Measurements from ENCODE around the gene AREG.

Gene AREG

GRCh38 chr4:74456849-74457395 is 12.0 kb downstream of the AREG start:
- H3K9me3 ChIP-seq (ENCODE audit: control insufficient read depth, low read length): no peaks in the 10 kb centered on the region
- no peaks in the 10 kb centered on the region for H3K4me1 ChIP-seq (ENCODE audit: control insufficient read depth, insufficient read depth, low read length, poor library complexity, severe bottlenecking)
- no peaks in the 10 kb centered on the region for H3K36me3 ChIP-seq (ENCODE audit: control insufficient read depth, insufficient read depth, low read length)
- H3K27ac ChIP-seq (ENCODE audit: insufficient read depth, low read length, poor library complexity, severe bottlenecking): no peak overlapping the region
- H3K27me3 ChIP-seq (replicated peaks; ENCODE audit: control insufficient read depth, insufficient read depth, low read length, poor library complexity, severe bottlenecking): no peaks in the 10 kb centered on the region
- no peak overlapping the region for H3K4me3 ChIP-seq (ENCODE audit: insufficient read depth, low read depth, low read length, poor library complexity, severe bottlenecking)
- DNase-seq: no peak

DNA sequence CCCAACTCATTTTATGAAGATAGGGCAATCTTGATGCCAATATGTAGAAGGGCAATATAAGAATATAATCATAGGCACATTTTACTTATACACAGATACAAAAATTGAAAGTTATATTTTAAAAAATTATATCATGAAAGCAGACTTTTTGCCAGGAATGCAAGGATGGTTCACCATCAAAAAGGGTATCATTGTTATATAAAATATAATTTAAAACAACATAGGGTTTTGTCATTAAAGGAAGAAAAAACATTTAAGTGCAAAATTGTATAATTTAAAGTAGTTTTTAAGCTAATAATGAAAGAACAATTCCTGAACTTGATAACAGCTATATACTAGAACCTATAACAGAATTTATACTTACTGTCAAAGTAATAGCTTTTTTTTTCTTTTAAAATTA is 15.9 kb downstream of the AREG start:
- no peak overlapping the region for H3K27ac ChIP-seq (ENCODE audit: insufficient read depth, low read length, poor library complexity, severe bottlenecking)

GRCh38 chr4:74463123-74463522 is 18.2 kb downstream of the AREG start:
- H3K36me3 ChIP-seq (ENCODE audit: control insufficient read depth, insufficient read depth, low read length): no peaks in the 10 kb centered on the region

More for the DNA sequence above, 15.9 kb downstream of the AREG start:
- DNase-seq: no peak
- Histone ChIP-seq H3K4me3 (ENCODE audit: insufficient read depth, low read depth, low read length, poor library complexity, severe bottlenecking) (no peak overlapping the region), H3K36me3 (ENCODE audit: control insufficient read depth, insufficient read depth, low read length) (no peaks in the 10 kb centered on the region), H3K27me3 (replicated peaks; ENCODE audit: control insufficient read depth, insufficient read depth, low read length, poor library complexity, severe bottlenecking) (no peaks in the 10 kb centered on the region), H3K4me1 (ENCODE audit: control insufficient read depth, insufficient read depth, low read length, poor library complexity, severe bottlenecking) (no peaks in the 10 kb centered on the region), H3K9me3 (ENCODE audit: control insufficient read depth, low read length) (no peaks in the 10 kb centered on the region)

DNA sequence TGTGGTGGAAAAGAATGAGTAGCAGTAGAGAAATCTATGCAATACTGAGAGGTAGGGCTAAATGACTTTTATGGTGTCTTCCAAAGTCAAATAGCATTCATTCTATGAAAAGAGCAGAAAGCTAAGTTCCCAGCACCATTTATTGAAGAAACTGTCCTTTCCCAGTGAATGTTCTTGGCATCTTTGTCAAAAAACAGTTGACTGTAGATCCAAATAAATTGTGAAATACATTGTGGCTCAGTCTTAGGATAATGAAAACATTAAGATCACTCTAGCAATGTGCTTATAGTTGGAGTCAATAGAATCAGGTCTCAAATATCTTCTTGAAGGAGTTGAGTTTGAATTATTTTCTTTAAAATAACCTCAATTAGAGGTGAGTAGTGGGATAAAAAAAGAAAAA is 19.4 kb downstream of the AREG start:
- H3K27ac ChIP-seq (ENCODE audit: insufficient read depth, low read length, poor library complexity, severe bottlenecking): no peak overlapping the region
- H3K27me3 ChIP-seq (replicated peaks; ENCODE audit: control insufficient read depth, insufficient read depth, low read length, poor library complexity, severe bottlenecking): no peaks in the 10 kb centered on the region
- H3K4me3 ChIP-seq (ENCODE audit: insufficient read depth, low read depth, low read length, poor library complexity, severe bottlenecking): no peak overlapping the region
- no peaks in the 10 kb centered on the region for H3K36me3 ChIP-seq (ENCODE audit: control insufficient read depth, insufficient read depth, low read length)
- no peaks in the 10 kb centered on the region for H3K4me1 ChIP-seq (ENCODE audit: control insufficient read depth, insufficient read depth, low read length, poor library complexity, severe bottlenecking)
- no peaks in the 10 kb centered on the region for H3K9me3 ChIP-seq (ENCODE audit: control insufficient read depth, low read length)
- no peak for DNase-seq

More at GRCh38 chr4:74463123-74463522, 18.2 kb downstream of the AREG start:
- DNase-seq: no peak
- Histone ChIP-seq H3K4me3 (ENCODE audit: insufficient read depth, low read depth, low read length, poor library complexity, severe bottlenecking) (no peak overlapping the region), H3K4me1 (ENCODE audit: control insufficient read depth, insufficient read depth, low read length, poor library complexity, severe bottlenecking) (no peaks in the 10 kb centered on the region), H3K27me3 (replicated peaks; ENCODE audit: control insufficient read depth, insufficient read depth, low read length, poor library complexity, severe bottlenecking) (no peaks in the 10 kb centered on the region), H3K27ac (ENCODE audit: insufficient read depth, low read length, poor library complexity, severe bottlenecking) (no peak overlapping the region), H3K9me3 (ENCODE audit: control insufficient read depth, low read length) (no peaks in the 10 kb centered on the region)

- no peaks in the 10 kb centered on the region for H3K9me3 ChIP-seq (ENCODE audit: control insufficient read depth, low read length)
- H3K4me3 ChIP-seq (ENCODE audit: insufficient read depth, low read depth, low read length, poor library complexity, severe bottlenecking): no peak overlapping the region
- H3K4me1 ChIP-seq (ENCODE audit: control insufficient read depth, insufficient read depth, low read length, poor library complexity, severe bottlenecking): no peaks in the 10 kb centered on the region
- no peak for DNase-seq
- H3K36me3 ChIP-seq (ENCODE audit: control insufficient read depth, insufficient read depth, low read length): no peaks in the 10 kb centered on the region
- H3K27me3 ChIP-seq (replicated peaks; ENCODE audit: control insufficient read depth, insufficient read depth, low read length, poor library complexity, severe bottlenecking): no peaks in the 10 kb centered on the region
- no peak overlapping the region for H3K27ac ChIP-seq (ENCODE audit: insufficient read depth, low read length, poor library complexity, severe bottlenecking)
Observed at GRCh38 chr4:74466242-74466641, 21.3 kb downstream of the AREG start.

GRCh38 chr4:74471264-74471663 is 26.3 kb downstream of the AREG start:
- DNase-seq: no peak
- Histone ChIP-seq H3K36me3 (ENCODE audit: control insufficient read depth, insufficient read depth, low read length) (no peaks in the 10 kb centered on the region), H3K9me3 (ENCODE audit: control insufficient read depth, low read length) (no peaks in the 10 kb centered on the region), H3K27ac (ENCODE audit: insufficient read depth, low read length, poor library complexity, severe bottlenecking) (no peak overlapping the region), H3K4me3 (ENCODE audit: insufficient read depth, low read depth, low read length, poor library complexity, severe bottlenecking) (no peak overlapping the region), H3K4me1 (ENCODE audit: control insufficient read depth, insufficient read depth, low read length, poor library complexity, severe bottlenecking) (no peaks in the 10 kb centered on the region), H3K27me3 (replicated peaks; ENCODE audit: control insufficient read depth, insufficient read depth, low read length, poor library complexity, severe bottlenecking) (no peaks in the 10 kb centered on the region)

DNA sequence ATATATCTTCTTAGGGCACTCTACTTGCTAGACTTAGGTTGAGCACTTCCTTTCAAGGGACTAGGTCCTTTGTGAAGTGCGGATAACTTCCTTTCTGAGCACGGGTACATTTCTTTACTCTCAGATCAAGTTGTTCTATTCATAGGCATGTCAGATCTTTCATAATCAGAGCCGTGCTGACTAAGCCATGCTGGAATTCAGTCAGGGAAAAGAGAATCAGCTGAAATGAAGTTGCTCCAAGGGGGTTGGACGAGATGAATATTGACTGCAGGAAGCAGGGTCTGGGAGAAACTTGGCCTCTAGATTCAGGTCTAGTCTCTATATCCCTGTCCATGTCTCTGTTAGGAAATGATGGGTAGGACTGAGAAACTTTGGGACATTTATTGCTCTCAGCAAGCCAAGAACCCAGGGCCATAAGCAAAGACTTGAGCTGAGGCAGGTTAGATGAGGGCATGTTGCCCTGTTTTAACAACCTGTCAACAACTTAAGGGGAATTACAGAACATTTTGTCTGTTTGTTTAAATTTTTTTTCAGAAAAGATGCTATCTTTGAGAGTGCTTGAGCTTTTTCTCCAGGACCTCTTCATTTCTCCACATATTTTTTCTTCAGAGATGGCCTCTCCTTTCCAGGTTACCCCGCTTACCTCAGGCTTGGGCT is 28.3 kb downstream of the AREG start:
- Histone ChIP-seq H3K36me3 (ENCODE audit: control insufficient read depth, insufficient read depth, low read length) (no peaks in the 10 kb centered on the region), H3K9me3 (ENCODE audit: control insufficient read depth, low read length) (no peaks in the 10 kb centered on the region), H3K27me3 (replicated peaks; ENCODE audit: control insufficient read depth, insufficient read depth, low read length, poor library complexity, severe bottlenecking) (no peaks in the 10 kb centered on the region), H3K27ac (ENCODE audit: insufficient read depth, low read length, poor library complexity, severe bottlenecking) (no peak overlapping the region), H3K4me3 (ENCODE audit: insufficient read depth, low read depth, low read length, poor library complexity, severe bottlenecking) (no peak overlapping the region), H3K4me1 (ENCODE audit: control insufficient read depth, insufficient read depth, low read length, poor library complexity, severe bottlenecking) (no peaks in the 10 kb centered on the region)
- no peak for DNase-seq

DNA sequence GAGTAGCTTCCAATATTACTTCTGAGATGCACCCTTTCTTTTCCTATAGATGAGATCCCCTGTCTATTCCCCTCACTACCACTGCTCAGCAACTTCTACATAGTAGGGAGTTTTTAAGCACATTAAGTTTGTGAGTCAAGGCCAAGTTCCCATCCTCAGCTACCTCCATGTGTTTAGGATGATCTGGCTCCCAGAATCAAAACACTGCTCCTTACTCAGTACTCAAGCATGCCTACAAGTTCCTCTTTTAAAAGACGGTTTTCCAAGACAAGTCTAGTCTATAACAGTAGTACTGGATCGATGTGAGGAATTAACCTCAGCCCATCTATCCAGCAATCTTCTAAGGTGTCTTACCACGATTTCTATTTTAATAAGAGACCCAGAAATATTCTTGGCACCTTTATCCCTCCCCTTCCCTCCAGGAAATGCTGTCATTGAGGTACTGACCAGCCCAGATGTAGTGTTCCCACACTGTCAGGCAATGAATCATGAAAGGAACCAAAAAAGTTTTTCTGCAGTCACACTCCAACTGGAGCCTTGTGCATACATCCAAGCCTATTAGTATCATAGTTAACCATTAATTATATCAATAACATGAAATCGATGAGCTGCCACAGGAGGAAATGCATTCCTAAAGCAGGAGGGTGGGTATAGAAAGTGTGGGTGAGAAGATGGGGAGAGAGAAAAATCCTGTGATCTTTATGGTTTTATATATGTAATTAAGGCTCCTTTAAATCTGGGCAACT is 29.6 kb downstream of the AREG start:
- H3K4me3 ChIP-seq (ENCODE audit: insufficient read depth, low read depth, low read length, poor library complexity, severe bottlenecking): no peak overlapping the region
- H3K4me1 ChIP-seq (ENCODE audit: control insufficient read depth, insufficient read depth, low read length, poor library complexity, severe bottlenecking): no peaks in the 10 kb centered on the region
- H3K9me3 ChIP-seq (ENCODE audit: control insufficient read depth, low read length): no peaks in the 10 kb centered on the region
- no peak for DNase-seq
- H3K27ac ChIP-seq (ENCODE audit: insufficient read depth, low read length, poor library complexity, severe bottlenecking): no peak overlapping the region
- no peaks in the 10 kb centered on the region for H3K27me3 ChIP-seq (replicated peaks; ENCODE audit: control insufficient read depth, insufficient read depth, low read length, poor library complexity, severe bottlenecking)
- no peaks in the 10 kb centered on the region for H3K36me3 ChIP-seq (ENCODE audit: control insufficient read depth, insufficient read depth, low read length)

- Histone ChIP-seq H3K27ac (ENCODE audit: insufficient read depth, low read length, poor library complexity, severe bottlenecking) (no peak overlapping the region), H3K36me3 (ENCODE audit: control insufficient read depth, insufficient read depth, low read length) (no peaks in the 10 kb centered on the region), H3K9me3 (ENCODE audit: control insufficient read depth, low read length) (no peaks in the 10 kb centered on the region), H3K4me1 (ENCODE audit: control insufficient read depth, insufficient read depth, low read length, poor library complexity, severe bottlenecking) (no peaks in the 10 kb centered on the region), H3K27me3 (replicated peaks; ENCODE audit: control insufficient read depth, insufficient read depth, low read length, poor library complexity, severe bottlenecking) (no peaks in the 10 kb centered on the region), H3K4me3 (ENCODE audit: insufficient read depth, low read depth, low read length, poor library complexity, severe bottlenecking) (no peak overlapping the region)
- DNase-seq: no peak
Observed at GRCh38 chr4:74475091-74475800, 30.3 kb downstream of the AREG start.

DNA sequence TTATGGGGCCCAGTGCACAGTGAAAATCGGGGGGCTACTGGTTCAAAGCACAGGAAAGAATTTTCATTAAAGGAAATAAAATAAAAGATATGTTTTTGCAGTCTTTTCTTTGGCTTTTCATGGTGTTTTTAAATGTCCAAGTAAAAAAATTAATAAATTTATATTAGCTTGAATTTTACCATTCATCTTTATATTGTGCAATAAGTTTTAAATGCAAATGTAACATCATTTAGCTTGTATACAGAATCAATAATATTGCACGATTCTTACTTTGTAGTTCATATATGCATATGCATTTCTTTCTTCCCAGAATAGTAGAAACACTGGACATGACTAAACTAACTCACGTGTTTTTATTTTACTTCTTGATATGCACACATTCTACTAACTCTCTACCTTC is 31.0 kb downstream of the AREG start:
- DNase-seq: no peak
- no peaks in the 10 kb centered on the region for H3K36me3 ChIP-seq (ENCODE audit: control insufficient read depth, insufficient read depth, low read length)
- H3K4me3 ChIP-seq (ENCODE audit: insufficient read depth, low read depth, low read length, poor library complexity, severe bottlenecking): no peak overlapping the region
- no peak overlapping the region for H3K27ac ChIP-seq (ENCODE audit: insufficient read depth, low read length, poor library complexity, severe bottlenecking)
- no peaks in the 10 kb centered on the region for H3K27me3 ChIP-seq (replicated peaks; ENCODE audit: control insufficient read depth, insufficient read depth, low read length, poor library complexity, severe bottlenecking)
- no peaks in the 10 kb centered on the region for H3K9me3 ChIP-seq (ENCODE audit: control insufficient read depth, low read length)
- no peaks in the 10 kb centered on the region for H3K4me1 ChIP-seq (ENCODE audit: control insufficient read depth, insufficient read depth, low read length, poor library complexity, severe bottlenecking)

Data from effector memory CD4-positive, alpha-beta T cell (primary cell).